Non-pigmented ciliary epithelial cell (primary cell): ENCODE measurements around the gene SCT.

ENCODE experiments used
- DNase-seq: peaks from one replicate; pipeline ENCODE4 v3.0.0-alpha.2; 2010; ENCODE audit warnings: low read depth

SCT gene

DNA sequence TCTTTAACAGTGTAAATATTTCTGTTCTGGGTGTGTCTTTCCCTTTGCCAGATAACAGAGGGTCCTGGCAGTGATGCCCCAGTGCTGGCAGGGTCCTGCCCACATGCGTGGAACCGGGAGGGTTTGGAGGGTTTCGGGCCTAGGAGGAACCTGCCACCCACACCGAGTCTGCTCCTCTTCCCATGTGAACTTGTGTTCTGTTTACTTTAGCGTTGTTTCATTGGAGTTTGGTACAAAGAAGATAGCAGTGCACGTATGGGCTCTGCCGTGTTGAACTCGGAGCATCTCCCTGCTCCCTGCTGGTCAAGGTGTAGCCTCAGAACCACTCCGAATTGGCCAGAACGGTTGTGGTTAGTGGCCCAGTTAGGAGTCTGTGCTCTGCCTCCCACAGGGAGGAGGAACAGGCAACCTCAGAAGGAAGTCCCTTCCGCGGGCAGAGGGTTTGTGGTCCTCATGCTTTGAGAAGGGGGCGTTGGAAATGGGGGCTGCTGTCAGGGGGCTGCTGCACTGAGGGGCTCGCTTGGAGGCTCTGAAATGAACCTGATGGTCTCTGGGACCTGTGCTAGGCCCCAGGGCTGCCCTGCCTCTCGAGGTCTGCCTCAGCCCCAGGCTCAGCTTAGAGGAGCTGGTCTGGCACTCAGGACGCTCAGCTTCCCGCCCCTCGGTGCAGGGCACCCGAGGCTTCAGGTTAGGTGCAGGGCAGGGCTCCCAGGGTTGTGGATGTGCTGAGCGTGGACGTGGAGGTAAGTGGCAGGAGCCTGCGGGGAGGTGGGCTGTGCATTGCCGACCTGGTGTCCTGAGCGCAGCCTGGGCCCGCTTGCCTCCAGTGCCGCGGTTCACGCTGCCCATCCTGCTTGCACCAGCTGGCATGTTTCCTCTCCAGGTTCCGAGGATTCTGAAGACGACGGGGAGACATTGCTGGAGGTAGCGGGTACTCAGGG, 40.3 kb downstream of the SCT start:
- no peak for DNase-seq

- DNase-seq: no peak
These were observed 42.7 kb downstream of the SCT start for GRCh38 chr11:584287-584686.

- DNase-seq: no peak
These were observed 45.2 kb downstream of the SCT start for GRCh38 chr11:581752-582151.

- no peak for DNase-seq
These were observed 45.6 kb downstream of the SCT start for GRCh38 chr11:581342-581741.

GRCh38 chr11:579830-580601, 47.0 kb downstream of the SCT start:
- no peak for DNase-seq

- DNase-seq: no peak
These were observed 48.5 kb downstream of the SCT start for GRCh38 chr11:578276-579035.

- no peak for DNase-seq
These were observed 49.4 kb downstream of the SCT start for GRCh38 chr11:577611-577894.

GRCh38 chr11:576811-577610, 50.0 kb downstream of the SCT start:
- no peak for DNase-seq
